GM21717 (cell line): ENCODE results near the gene BLVRA.
"Not testable (repeated sequence)": the region's sequence is repeated elsewhere in the genome, so short reads cannot be mapped to it uniquely, and the experiment has no call there.

Experiments
- ATAC-seq: cut with Tn5 transposase; IDR thresholded peaks from one replicate; pipeline ENCODE4 v1.9.1; 2021; ENCODE audit warnings: mild to moderate bottlenecking, moderate library complexity; ENCODE audit not compliant: unreplicated experiment

Gene BLVRA

DNA sequence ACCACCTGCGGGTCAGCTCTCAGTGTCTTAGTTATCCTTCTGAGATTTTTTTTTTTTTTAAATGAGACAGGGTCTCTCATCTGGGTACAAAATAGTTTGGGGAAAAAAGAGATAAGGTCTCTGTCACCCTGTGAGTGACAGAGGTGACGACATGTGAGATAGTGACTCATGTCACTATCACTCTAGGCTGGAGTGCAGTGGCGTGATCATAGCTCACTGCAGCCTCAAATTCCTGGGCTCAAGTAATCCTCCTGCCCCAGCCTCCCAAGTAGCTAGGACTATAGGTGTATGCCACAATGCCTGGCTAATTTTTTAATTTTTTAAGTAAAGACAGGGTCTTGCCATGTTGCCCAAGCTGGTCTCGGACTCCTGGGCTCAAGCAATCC lies 10.4 kb downstream of the BLVRA start:
- ATAC-seq = no peak

DNA sequence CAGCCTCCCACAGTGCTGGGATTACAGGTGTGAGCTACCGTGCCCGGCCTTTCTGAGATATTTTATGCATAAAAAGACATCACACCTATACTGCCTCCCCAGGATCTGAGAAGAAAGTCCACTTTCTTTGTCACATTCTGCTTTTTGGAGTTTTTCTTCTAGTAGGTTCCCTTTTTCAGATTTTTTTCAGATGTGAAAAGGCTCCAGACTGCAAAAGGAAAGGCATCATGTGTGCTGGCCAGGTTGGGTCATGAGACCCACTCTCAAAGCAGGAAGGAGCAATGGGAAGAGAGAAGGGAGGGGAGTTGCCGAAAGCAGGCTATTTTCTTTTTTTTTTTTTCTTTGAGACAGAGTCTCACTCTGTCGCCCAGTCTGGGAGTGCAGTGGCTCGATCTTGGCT lies 10.8 kb downstream of the BLVRA start:
- no peak for ATAC-seq

DNA sequence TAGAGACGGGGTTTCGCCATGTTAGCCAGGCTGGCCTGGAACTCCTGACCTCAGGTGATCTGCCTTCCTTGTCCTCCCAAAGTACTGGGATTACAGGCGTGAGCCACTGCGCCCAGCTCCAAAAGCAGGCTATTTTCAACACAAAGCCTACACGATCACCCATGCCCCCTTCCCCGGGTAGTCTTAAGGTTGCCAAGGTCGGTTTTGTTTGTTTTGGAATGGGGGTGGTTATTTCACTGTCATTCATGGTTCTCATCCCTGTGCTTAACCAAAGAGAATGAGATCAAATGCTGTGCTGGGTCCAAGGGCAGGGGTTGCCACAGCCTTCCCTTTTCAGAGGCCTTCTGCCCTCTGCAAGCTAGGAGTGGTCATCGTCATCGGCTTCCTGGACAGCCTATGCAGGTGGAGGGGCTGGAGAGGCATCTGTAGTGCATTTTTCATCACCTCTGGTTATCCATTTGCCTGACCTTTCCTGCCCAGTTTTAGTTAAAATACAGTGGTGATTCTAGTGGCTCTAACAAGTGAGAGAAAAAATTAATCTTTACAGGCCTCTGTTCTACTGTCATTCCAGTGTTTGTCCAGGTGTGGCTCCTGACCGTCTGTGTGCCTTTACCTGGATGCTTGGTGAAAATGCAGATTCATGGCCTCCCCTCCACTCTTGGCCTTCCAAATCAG lies 11.4 kb downstream of the BLVRA start:
- no peak for ATAC-seq

DNA sequence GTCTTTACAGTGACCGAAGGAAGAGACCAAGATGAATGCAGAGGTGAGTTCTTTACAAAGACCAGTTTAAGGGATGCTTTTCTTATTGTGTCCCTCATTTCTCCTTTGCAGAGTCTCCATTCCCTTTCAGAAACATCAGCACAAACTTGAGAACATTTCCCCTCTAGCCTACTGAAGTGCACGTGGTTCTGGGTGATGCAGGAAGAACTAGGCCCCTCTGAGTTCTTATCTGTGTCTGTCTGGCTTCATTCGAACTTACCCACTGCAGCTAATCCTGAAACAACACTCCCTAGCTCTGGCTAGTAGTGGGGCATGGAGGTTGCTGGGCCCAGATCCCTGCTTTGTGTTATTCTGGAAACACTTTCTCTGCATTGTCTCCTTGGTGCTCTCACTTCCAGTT lies 12.6 kb downstream of the BLVRA start:
- no peak for ATAC-seq

DNA sequence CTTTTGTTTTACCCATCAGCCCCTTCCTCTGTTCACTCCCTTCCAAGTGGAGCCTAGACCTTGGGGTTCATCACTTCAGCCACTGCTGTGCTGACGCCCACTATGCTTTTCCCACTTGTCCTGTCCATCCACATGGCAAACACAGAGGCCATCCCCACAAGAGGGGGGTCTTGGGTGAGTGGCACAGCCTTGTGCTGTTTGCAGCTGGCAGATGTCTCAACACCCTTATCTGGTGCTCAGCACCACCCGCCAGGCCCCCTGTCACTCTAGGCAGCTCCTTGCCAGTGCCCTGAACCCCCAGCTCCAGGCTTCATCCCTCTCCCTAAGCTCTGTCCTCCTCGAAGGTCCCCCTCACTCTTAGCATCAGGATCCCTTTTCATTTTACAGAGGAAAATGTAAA lies 13.1 kb downstream of the BLVRA start:
- ATAC-seq = no peak

DNA sequence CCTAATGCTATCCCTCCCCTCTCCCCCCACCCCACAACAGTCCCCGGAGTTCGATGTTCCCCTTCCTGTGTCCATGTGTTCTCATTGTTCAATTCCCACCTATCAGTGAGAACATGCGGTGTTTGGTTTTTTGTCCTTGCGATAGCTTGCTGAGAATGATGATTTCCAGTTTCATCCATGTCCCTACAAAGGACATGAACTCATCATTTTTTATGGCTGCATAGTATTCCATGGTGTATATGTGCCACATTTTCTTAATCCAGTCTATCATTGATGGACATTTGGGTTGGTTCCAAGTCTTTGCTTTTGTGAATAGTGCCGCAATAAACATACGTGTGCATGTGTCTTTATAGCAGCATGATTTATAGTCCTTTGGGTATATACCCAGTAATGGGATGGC lies 14.8 kb downstream of the BLVRA start:
- ATAC-seq = not testable (repeated sequence)

DNA sequence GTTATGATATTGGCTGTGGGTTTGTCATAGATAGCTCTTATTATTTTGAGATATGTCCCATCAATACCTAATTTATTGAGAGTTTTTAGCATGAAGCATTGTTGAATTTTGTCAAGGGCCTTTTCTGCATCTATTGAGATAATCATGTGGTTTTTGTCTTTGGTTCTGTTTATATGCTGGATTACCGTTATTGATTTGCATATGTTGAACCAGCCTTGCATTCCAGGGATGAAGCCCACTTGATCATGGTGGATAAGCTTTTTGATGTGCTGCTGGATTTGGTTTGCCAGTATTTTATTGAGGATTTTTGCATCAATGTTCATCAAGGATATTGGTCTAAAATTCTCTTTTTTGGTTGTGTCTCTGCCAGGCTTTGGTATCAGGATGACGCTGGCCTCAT lies 16.8 kb downstream of the BLVRA start:
- ATAC-seq = not testable (repeated sequence)

DNA sequence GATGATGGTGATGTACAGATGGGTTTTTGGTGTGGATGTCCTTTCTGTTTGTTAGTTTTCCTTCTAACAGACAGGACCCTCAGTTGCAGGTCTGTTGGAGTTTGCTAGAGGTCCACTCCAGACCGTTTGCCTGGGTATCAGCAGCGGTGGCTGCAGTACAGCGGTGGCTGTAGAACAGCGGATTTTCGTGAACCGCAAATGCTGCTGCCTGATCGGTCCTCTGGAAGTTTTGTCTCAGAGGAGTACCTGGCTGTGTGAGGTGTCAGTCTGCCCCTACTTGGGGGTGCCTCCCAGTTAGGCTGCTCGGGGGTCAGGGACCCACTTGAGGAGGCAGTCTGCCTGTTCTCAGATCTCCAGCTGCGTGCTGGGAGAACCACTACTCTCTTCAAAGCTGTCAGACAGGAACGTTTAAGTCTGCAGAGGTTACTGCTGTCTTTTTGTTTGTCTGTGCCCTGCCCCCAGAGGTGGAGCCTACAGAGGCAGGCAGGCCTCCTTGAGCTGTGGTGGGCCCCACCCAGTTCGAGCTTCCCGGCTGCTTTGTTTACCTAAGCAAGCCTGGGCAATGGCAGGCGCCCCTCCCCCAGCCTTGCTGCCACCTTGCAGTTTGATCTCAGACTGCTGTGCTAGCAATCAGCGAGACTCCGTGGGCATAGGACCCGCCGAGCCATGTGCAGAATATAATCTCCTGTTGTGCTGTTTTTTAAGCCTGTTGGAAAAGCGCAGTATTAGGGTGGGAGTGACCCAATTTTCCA lies 20.0 kb downstream of the BLVRA start:
- ATAC-seq = not testable (repeated sequence)

DNA sequence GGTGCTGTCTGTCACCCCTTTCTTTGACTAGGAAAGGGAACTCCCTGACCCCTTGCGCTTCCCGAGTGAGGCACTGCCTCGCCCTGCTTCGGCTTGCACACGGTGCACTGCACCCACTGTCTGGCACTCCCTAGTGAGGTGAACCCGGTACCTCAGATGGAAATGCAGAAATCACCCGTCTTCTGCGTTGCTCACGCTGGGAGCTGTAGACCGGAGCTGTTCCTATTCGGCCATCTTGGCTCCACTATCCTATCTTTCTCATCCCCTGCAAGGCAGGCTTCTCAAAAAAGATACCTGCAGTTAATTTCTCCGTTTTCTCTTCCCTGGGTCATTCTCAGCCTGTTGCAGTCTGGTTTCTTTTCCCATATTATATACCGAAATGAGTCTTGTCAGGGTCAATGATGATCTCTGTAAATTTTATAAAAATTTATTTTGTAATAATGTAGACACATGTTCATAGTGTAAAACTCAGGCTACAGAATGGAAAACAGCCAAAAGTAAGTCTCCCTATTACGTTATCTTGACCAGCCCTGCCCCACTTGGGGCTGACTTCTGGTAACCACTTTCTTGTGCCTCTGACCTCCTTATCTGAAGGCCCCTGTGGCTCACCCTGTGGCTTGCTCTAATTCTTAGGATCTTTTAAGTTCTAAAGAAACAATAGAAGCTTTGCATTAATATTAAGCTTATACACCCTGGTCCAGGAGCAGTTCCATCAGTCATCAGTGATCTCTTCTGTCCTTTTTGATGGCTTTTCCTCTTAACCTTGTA lies 20.7 kb downstream of the BLVRA start:
- ATAC-seq = no peak

DNA sequence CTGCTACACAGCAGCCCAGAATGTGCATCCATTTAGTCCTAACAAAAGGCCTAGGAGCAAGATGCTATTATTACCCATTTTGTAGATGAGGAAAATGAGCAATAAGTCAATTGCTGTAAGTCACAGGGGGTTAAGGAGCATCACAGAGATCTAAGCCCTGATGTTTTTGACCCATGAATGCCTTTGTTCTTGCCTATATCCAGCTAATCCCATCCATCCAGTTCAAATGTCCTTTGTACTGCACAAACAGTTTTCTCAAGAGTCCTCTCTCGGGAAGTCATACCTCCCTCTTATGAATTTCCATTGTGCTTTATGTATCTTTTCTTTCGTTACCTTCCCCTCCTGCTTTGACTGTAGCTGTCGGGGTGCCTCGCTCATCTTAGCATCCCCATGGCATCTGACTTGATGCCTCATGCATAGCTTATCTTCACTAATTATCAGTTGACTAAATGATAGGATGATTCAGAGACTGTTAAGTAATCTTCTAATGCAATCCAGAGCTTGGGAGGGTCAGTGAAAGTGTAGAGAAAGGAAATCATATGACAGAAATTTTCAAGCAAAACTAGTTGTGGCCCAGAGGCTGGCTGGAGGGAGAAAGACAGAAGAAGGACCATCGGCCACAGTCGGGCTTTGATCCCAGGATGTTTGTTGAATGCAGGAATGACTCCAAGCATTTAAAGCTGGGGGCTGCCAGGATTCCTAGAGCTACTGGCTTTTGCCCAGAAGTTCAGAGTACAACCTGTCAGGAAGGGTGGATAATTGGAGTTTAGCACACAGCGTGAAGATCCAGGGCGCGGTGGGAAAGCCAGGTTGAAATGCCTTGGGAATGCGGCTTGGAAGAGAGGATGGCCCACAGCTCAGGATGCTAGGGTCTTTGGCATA lies 23.5 kb downstream of the BLVRA start:
- no peak for ATAC-seq

DNA sequence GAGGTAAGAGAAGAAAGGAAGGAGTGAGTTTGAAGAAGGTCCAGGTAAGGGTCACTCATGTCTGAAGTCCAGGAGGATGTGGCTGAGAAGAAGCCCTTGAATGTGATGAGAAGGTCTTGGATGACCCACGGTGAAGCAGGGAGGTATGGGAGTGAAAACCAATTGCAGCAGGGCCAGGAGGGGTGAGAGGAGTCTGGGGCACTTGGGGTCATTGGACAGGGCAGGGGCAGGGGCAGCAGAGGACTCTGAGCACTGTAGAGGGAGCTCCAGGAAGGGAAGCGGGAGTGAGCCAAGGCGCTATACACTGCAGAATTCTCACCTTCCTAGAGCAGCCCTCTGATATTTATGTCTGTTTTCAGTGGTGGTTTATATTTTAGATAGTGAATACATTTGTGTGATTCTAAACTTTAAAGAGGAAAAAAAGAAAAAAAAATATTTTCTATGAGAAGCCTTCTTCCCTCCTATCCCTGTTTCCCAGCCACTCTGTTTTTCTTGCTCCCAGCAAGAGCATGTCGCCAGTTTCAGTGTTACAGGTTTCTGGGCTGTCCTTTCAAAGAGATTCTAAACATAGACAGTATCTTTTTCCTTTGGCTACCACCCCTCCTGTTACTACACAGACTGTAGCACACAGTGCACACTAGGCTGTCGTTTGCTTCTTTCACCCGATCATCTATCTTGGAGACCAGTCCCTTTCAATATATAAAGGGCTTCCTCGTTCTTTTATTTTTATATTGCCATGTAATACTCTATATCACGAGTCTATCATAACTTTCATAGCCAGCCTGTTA lies 24.5 kb downstream of the BLVRA start:
- no peak for ATAC-seq

DNA sequence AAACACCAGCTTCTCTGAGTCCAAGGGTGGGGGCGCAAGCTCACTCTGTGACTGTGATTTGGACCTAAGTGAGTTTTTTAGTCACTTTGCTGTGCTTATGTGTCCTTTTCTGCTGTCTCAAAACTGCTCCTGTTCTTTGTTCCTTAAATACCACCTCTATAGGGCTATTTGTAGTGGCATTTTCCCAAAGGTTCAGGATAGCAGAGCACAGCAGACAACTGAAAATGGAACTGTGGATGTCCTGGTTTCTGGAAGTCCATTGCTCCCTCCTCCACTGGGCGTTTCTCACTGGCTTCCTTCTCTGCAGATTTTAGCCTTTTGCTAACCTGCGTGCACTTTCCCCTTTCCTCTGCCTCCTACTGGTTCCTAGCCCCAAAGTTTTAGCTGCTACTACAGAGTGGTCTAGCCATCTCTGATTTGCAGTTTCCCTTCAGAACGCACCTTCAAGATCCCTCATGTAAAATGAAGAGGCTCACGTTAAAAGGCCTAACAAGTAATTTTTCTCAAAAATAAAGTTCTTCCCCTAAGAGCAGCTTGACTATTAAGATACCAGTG lies 25.6 kb downstream of the BLVRA start:
- peak; percentile 11 for ATAC-seq

DNA sequence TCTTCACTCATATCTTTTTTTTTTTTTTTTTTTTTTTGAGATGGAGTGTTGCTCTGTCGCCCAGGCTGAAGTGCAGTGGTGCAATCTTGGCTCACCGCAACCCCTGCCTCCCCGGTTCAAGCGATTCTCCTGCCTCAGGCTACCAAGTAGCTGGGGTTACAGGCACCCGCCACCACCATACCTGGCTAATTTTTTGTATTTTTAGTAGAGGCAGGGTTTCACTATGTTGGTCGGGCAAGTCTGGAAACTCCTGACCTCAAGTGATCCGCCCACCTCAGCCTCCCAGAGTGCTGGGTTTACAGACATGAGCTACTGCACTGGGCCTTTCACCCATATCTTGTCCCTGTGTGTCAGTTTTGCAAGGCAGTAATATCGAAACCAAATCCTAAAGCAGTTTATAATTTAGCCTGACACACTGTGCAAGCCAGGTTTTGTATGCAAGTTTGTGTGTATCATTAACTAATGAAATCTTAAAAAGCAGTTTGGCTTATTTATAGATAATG lies 26.2 kb downstream of the BLVRA start:
- ATAC-seq = peak; percentile 97

DNA sequence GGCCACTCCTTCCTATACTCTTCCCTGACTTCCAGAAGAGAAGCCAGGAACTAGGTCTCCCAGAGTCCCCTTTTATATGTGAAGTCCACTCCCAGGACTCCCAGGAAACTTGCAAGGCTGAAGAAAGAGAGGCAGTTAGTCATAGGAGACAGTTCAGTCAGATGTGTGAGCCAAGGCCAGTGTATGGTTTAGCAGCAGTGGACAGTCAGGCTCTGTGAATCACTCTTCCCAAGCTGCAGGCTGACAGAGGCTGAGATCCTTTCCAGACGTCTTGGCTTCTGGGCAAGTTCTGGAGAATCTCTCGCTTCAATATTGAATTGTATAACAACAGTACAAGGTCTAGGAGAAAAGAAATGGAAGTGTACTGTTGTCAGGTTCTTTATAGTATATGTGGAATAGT lies 26.9 kb downstream of the BLVRA start:
- no peak for ATAC-seq

DNA sequence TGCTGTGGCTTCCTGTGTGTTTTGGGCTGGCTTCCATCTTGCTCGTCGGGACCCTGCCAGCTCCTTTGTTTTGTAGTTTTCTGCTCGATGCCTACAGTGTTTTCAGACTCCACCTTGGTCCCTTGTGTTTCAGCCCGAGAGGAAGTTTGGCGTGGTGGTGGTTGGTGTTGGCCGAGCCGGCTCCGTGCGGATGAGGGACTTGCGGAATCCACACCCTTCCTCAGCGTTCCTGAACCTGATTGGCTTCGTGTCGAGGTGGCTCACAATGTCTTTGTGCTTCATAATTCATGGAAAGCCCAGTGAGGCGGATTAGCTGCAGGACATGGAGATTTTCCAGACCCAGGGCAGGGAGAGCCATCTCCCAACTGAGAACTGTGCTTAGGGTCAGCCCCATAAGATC lies 29.3 kb downstream of the BLVRA start:
- no peak for ATAC-seq

DNA sequence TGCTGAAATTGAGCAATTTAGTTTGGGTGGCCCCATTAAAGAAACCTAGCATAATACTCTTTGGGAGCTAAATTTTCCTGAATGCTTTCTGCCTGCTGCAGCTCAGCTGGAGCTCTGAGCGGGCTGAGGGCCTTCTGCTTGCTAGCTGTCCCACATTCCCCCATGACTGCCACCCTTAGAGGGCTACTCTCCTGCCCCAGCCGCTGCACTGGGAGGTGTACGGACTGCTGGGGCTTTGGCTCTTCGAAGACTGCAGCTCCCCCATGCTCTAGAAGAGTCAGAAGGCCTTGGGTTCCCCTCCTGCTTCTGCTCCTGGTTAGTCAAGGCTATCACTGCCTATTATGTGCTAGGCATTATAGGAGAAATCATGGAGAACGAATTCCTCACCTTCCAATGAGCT lies 31.5 kb downstream of the BLVRA start:
- ATAC-seq = no peak

DNA sequence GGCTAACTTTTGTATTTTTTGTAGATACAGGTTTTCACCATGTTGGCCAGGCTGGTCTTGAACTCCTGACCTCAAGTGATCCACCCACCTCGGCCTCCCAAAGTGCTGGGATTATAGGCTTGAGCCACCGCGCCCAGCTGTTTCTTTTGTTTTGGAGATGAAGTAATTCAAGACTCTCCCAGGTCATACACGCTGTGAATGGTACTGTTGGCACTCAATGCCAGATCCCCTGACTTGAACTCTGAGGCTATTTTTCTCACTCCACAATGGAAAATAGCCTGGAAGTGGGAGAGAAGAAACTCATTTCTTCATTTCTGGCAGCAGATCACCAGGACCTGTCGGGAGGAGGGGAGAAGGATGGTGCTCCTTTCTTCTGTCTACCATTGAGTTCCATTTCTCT lies 32.4 kb downstream of the BLVRA start:
- no peak for ATAC-seq

DNA sequence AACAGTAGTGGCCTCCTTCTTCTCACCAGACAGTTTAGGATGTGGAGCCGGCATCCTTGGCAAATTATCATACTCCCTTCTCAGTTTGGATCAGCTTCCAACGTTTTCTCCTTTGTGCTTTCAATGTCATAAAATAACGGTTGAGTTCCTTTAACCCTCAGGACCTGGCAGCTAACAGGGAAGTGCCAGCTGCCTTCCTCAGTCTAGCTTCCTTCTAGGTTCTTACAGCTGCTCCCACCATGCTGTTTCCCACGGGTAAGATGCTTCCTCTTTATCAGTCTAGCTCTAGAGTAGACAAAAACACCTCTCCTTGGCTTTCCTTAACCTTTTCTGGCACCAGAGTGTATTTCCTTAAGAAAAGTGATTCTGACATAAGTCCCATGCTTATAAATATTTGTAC lies 33.2 kb downstream of the BLVRA start:
- no peak for ATAC-seq

DNA sequence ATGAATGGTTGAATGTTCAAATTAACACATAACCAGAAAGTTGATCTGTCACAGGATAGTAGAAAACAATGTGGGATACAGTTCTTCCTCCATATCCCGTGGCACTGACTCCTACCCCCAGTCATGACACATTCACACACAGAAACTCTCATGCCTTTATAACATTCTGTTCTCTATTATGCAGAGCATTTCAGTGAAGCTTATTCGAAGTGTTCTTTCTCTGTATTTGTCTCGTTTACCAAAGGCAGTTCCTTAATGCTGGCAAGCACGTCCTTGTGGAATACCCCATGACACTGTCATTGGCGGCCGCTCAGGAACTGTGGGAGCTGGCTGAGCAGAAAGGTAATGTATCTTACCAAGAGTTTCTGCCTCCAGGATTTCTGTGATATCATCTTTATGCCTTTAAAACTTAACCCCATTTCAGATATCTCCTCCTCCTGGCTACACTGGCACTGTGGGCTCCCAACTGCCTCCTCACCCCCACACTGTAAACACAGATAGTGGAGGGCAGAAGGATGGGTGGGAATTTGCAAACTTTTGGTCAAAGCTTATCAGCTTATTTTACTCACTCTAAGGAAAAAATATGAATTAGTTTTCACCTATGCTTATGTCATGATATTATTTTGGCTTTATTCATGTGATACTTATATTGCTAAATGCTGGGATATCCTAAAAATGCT lies 34.1 kb downstream of the BLVRA start:
- no peak for ATAC-seq
